Aorta (tissue), 5 donors: ENCODE data around the gene DMRTC2. TPM values are rescaled to one million over a fixed set of nuclear protein-coding genes. Genes with fewer than 3 reads are reported as not detected.

Experiments used
- ATAC-seq: fragments of 200-7000 bp; cut with Tn5 transposase; one replicate; pipeline ENCODE4 v1.9.1; 2022; ENCODE audit warnings: moderate library complexity; ENCODE audit not compliant: low FRiP score
- DNase-seq, 2 donors: peaks; one replicate each; pipeline ENCODE4 v3.0.0-alpha.2; 2020
- H3K27ac ChIP-seq, 2 donors: one replicate each; pipeline ENCODE4 v1.5.1; 2013; ENCODE audit warnings: low read length in 2 of 2, mild to moderate bottlenecking in 2 of 2, moderate library complexity in 2 of 2, control low read depth in 1 of 2, inconsistent platforms in 1 of 2, low read depth in 1 of 2
- H3K27me3 ChIP-seq, 2 donors: one replicate each; pipeline ENCODE4 v1.6.1; 2013; ENCODE audit warnings: control low read depth in 1 of 2, low read length in 1 of 2, mild to moderate bottlenecking in 1 of 2, moderate library complexity in 1 of 2; ENCODE audit not compliant: insufficient read depth in 2 of 2, control insufficient read depth in 1 of 2
- H3K36me3 ChIP-seq, 2 donors: one replicate each; pipeline ENCODE4 v1.6.1; 2013; ENCODE audit warnings: control low read depth in 1 of 2, low read length in 1 of 2, mild to moderate bottlenecking in 1 of 2; ENCODE audit not compliant: insufficient read depth in 2 of 2, control insufficient read depth in 1 of 2
- H3K4me1 ChIP-seq, 2 donors: one replicate each; pipeline ENCODE4 v1.6.1; 2013; ENCODE audit warnings: low read length in 2 of 2, control low read depth in 1 of 2, mild to moderate bottlenecking in 1 of 2, moderate library complexity in 1 of 2; ENCODE audit not compliant: insufficient read depth in 2 of 2, control insufficient read depth in 1 of 2
- H3K4me3 ChIP-seq, 2 donors: one replicate each; pipeline ENCODE4 v1.5.1; 2013; ENCODE audit warnings: low read length in 2 of 2, control low read depth in 1 of 2, mild to moderate bottlenecking in 1 of 2
- H3K9me3 ChIP-seq: one replicate; pipeline ENCODE4 v1.6.1; 2013; ENCODE audit warnings: mild to moderate bottlenecking, low read length; ENCODE audit not compliant: control insufficient read depth
- WGBS, 2 donors: extraction: QIAGEN DNeasy Blood & Tissue Kit; methylation state at CpG; one replicate each; pipeline ENCODE4 v1.1.7; 2013; 5-methylcytosine and 5-hydroxymethylcytosine counted together
- intact Hi-C, 2 donors: fragments of 100-400 bp; cut with DNase I; formaldehyde crosslinking; loops; one replicate each; pipeline versions ENCODE4 v1.14.2 to v1.15.0; 2022
- polyA plus RNA-seq, 2 donors: library from polyadenylated mRNA; stranded (reverse); fragments of 200-250 nt; gene quantifications; one replicate each; pipeline ENCODE4 v1.2.3, GENCODE V29; 2013
- total RNA-seq, 2 donors: library from RNA; stranded (reverse); fragmentation: NEBNext Ultra II Directional; extraction: Animal tissue kit (Norgen Biotek cat#: 25700); gene quantifications; one replicate each; pipeline ENCODE4 v1.2.1, GENCODE V29; 2021
- donor health status: healthy with polysubstance abuse.
- donor health status: Bipolar disorder and iron deficiency.
- donor health status: DM: no; HTN: no; CAD: no.
- donor health status: DM: no; HTN: no; CAD: no.
- donor health status: DM: yes; HTN: yes; CAD: no.

DMRTC2 gene
- total and polyA plus RNA-seq, 4 donors = not detected

- Histone ChIP-seq H3K9me3 (no peaks in the 10 kb centered on the region), H3K4me1 (no peaks in the 10 kb centered on the region), H3K4me3 (no peak overlapping the region), H3K36me3 (no peaks in the 10 kb centered on the region), H3K27me3 (no peaks in the 10 kb centered on the region), H3K27ac (no peak overlapping the region)
- ATAC-seq = no peak
- 83 to 84% methylated on average over 21 of the region's 21 CpGs for WGBS, 2 donors
- no peak for DNase-seq
- intact Hi-C loops = no loop called here
Measured at GRCh38 chr19:41879080-41879479, 34.2 kb downstream of the DMRTC2 start.

- DNase-seq = no peak
- WGBS, 2 donors = 78 to 80% methylated on average over 7 of the region's 7 CpGs
- intact Hi-C loops = loop anchor here (5.0 to 10.0 kb wide), 2 partner anchors 75 to 78 kb away; partner anchors contain the start of gene RABAC1 (in 2 of the 2)
- H3K9me3 ChIP-seq = no peaks in the 10 kb centered on the region
- H3K4me1 ChIP-seq = no peaks in the 10 kb centered on the region
- no peak overlapping the region for H3K27ac ChIP-seq
- no peaks in the 10 kb centered on the region for H3K27me3 ChIP-seq
- no peaks in the 10 kb centered on the region for H3K36me3 ChIP-seq
- H3K4me3 ChIP-seq = no peak overlapping the region
- no peak for ATAC-seq
Measured at GRCh38 chr19:41879670-41880328, 35.0 kb downstream of the DMRTC2 start.

- intact Hi-C loops = loop anchor here (5.0 to 10.0 kb wide), 2 partner anchors 74 to 77 kb away; partner anchors contain the start of gene RABAC1 (in 2 of the 2)
Measured at GRCh38 chr19:41880329-41880708, 35.5 kb downstream of the DMRTC2 start.

GRCh38 chr19:41882568-41883462, 38.0 kb downstream of the DMRTC2 start, which contains the start of gene ARHGEF1:
Gene ARHGEF1 (plus strand): TSS chr19:41883184. CDS start chr19:41888083, 4,899 bp downstream.
- Histone ChIP-seq H3K4me1 (no peaks in the 10 kb centered on the region), H3K9me3 (no peaks in the 10 kb centered on the region), H3K27me3 (no peaks in the 10 kb centered on the region), H3K4me3 (peak within 1 kb of the TSS; percentile 95 to 96), H3K27ac (peak within 1 kb of the TSS in 1 of 2 donors; percentile 16), H3K36me3 (no peaks in the 10 kb centered on the region)
- ATAC-seq = peak; percentile 23
- 2 to 6% methylated on average over 24 to 80 of the region's 80 CpGs for whole genome bisulfite sequencing, 2 donors
- intact Hi-C loops = loop anchor here (1.0 to 10.0 kb wide), 3 partner anchors 23 to 74 kb away; partner anchors contain the start of genes RABAC1 (in 2 of the 2) and RPS19 (in 1 of the 2)
- peak; percentile 77 to 90 for DNase-seq

More at GRCh38 chr19:41880329-41880708, 35.5 kb downstream of the DMRTC2 start:
- no peak overlapping the region for H3K27ac ChIP-seq
- ATAC-seq = no peak
- no peaks in the 10 kb centered on the region for H3K9me3 ChIP-seq
- H3K27me3 ChIP-seq = no peaks in the 10 kb centered on the region
- 61 to 65% methylated on average over 4 to 5 of the region's 5 CpGs for WGBS, 2 donors
- no peak overlapping the region for H3K4me3 ChIP-seq
- no peak for DNase-seq
- no peaks in the 10 kb centered on the region for H3K36me3 ChIP-seq
- H3K4me1 ChIP-seq = no peaks in the 10 kb centered on the region

GRCh38 chr19:41883463-41883820, 38.6 kb downstream of the DMRTC2 start:
- no peak overlapping the region for H3K27ac ChIP-seq
- H3K4me3 ChIP-seq = peak overlapping the region; percentile 95 to 96
- DNase-seq (no peak), ATAC-seq (no peak)
- intact Hi-C loops = loop anchor here (5.0 to 10.0 kb wide), 2 partner anchors 71 to 74 kb away; partner anchors contain the start of gene RABAC1 (in 2 of the 2)
- no peaks in the 10 kb centered on the region for H3K9me3 ChIP-seq
- H3K4me1 ChIP-seq = no peaks in the 10 kb centered on the region
- 1% methylated on average over 23 of the region's 23 CpGs for WGBS, 2 donors
- H3K36me3 ChIP-seq = no peaks in the 10 kb centered on the region
- H3K27me3 ChIP-seq = no peaks in the 10 kb centered on the region

GRCh38 chr19:41883821-41884733, 39.2 kb downstream of the DMRTC2 start:
- intact Hi-C loops = loop anchor here (1.0 to 10.0 kb wide), 3 partner anchors 25 to 73 kb away; partner anchors contain the start of gene RABAC1 (in 2 of the 2)
- H3K9me3 ChIP-seq = no peaks in the 10 kb centered on the region
- DNase-seq (peak; percentile 97 to 98), ATAC-seq (peak; percentile 98)
- H3K27ac ChIP-seq = no peak overlapping the region
- WGBS, 2 donors = 0 to 1% methylated on average over 66 of the region's 66 CpGs
- H3K4me1 ChIP-seq = no peaks in the 10 kb centered on the region
- H3K36me3 ChIP-seq = no peaks in the 10 kb centered on the region
- peak overlapping the region; percentile 95 to 96 for H3K4me3 ChIP-seq
- H3K27me3 ChIP-seq = no peaks in the 10 kb centered on the region

- intact Hi-C loops = loop anchor here in 1 of 2 donors (10.0 kb wide), 1 partner anchor 68 kb away; the partner anchor contains the start of gene RABAC1
- no peaks in the 10 kb centered on the region for H3K9me3 ChIP-seq
- 74 to 75% methylated on average over 13 of the region's 13 CpGs for WGBS, 2 donors
- ATAC-seq (no peak), DNase-seq (no peak)
- H3K27ac ChIP-seq = no peak overlapping the region
- no peaks in the 10 kb centered on the region for H3K4me1 ChIP-seq
- H3K4me3 ChIP-seq = no peak overlapping the region
- no peaks in the 10 kb centered on the region for H3K36me3 ChIP-seq
- H3K27me3 ChIP-seq = no peaks in the 10 kb centered on the region
Measured at GRCh38 chr19:41886761-41887710, 42.2 kb downstream of the DMRTC2 start.
